Type B pancreatic cell (in vitro differentiated cells): ENCODE results near the gene PRKAR1B. TPM values are rescaled to one million over a fixed set of nuclear protein-coding genes. Genes with fewer than 3 reads are reported as not detected.
A peak's percentile ranks its signal among the peaks of the same experiment; 100 is the strongest.

Experiments used
- DNase-seq: peaks from one replicate; pipeline ENCODE4 v3.0.0; 2021; ENCODE audit warnings: mixed read lengths; ENCODE audit not compliant: unreplicated experiment; ENCODE audit errors: extremely low spot score
- H3K27ac Mint-ChIP-seq: 2 replicates; pipeline ENCODE4 v1.8.0; 2021; ENCODE audit warnings: mild to moderate bottlenecking, mixed read lengths
- H3K27me3 Mint-ChIP-seq: 2 replicates; pipeline ENCODE4 v1.8.0; 2021; ENCODE audit warnings: mixed read lengths
- H3K36me3 Mint-ChIP-seq: 2 replicates; pipeline ENCODE4 v1.8.0; 2021; ENCODE audit warnings: mixed read lengths
- H3K4me1 Mint-ChIP-seq: one replicate; pipeline ENCODE4 v1.8.0; 2021; ENCODE audit warnings: mixed read lengths; ENCODE audit not compliant: unreplicated experiment
- H3K4me3 Mint-ChIP-seq: 2 replicates; pipeline ENCODE4 v1.8.0; 2021; ENCODE audit warnings: mild to moderate bottlenecking, mixed read lengths
- H3K9me3 Mint-ChIP-seq: 2 replicates; pipeline ENCODE4 v1.8.0; 2021; ENCODE audit warnings: mixed read lengths
- CTCF ChIP-seq: fragments of 200-600 bp; sonication (generic); conservative IDR thresholded peaks from 2 replicates; pipeline ENCODE4 v1.5.0; 2021; ENCODE audit warnings: antibody characterized with exemption, mild to moderate bottlenecking
- total RNA-seq: library from RNA; stranded (reverse); gene quantifications from 2 replicates; pipeline ENCODE4 v1.2.1, GENCODE V29; 2021; ENCODE audit warnings: low replicate concordance

PRKAR1B gene
- total RNA-seq, 1 donor from 2014 or later: 26.1 TPM

- no peak overlapping the region for H3K27ac Mint-ChIP-seq
- peaks cover 7% of the 10 kb centered on the region for H3K4me1 Mint-ChIP-seq
- no peaks in the 10 kb centered on the region for H3K27me3 Mint-ChIP-seq
- TF ChIP-seq CTCF: peak; percentile 31
- DNase-seq: no peak
- no peaks in the 10 kb centered on the region for H3K9me3 Mint-ChIP-seq
- H3K4me3 Mint-ChIP-seq: no peak overlapping the region
- peaks cover 25% of the 10 kb centered on the region for H3K36me3 Mint-ChIP-seq
Observed at GRCh38 chr7:768881-769504, 41.9 kb upstream of the PRKAR1B start.

DNA sequence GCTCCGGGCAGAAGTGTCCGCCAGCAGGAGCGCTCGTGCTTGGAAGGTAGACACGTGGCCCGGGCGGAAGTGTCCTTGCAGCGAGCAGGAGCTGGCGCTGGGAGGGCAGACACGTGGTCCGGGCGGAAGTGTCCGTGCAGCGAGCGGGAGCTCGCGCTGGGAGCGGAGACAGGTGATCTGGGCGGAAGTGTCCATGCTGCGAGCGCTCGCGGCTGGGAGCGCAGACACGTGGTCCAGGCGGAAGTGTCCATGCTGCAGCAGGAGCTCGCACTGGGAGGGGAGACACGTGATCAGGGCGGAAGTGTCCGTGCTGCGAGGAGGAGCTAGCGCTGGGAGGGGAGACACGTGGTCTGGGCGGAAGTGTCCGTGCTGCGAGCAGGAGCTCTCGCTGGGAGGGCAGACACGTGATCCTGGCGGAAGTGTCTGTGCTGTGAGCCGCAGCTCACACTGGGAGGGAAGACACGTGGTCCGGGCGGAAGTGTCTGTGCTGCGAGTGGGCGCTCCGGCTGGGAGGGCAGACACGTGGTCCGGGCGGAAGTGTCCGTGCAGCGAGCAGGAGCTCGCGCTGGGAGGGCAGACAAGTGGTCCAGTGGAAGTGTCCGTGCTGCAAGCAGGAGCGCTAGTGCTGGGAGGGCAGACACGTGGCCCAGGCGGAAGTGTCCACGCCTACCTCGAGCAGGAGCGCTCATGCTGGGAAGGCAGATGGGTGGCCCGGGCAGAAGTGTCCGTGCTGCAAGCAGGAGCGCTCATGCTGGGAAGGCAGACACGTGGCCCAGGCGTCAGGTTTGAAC is 41.1 kb upstream of the PRKAR1B start:
- Mint-ChIP-seq H3K27me3 (no peaks in the 10 kb centered on the region), H3K27ac (peak overlapping the region; percentile 34), H3K9me3 (no peaks in the 10 kb centered on the region), H3K4me1 (peaks cover 7% of the 10 kb centered on the region), H3K4me3 (no peak overlapping the region), H3K36me3 (peaks cover 25% of the 10 kb centered on the region)
- no peak for DNase-seq
- no peak for TF ChIP-seq CTCF

DNA sequence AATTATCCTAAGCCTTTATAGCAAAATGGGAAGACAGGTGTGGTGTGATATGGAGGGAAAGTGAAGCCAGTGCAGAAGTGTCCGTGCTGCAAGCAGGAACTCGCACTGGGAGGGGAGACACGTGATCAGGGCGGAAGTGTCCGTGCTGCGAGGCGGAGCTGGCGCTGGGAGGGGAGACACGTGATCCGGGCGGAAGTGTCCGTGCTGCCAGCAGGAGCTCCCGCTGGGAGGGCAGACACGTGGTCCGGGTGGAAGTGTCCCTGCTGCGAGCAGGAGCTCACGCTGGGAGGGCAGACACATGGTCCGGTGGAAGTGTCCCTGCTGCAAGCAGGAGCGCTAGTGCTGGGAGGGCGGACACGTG is 40.5 kb upstream of the PRKAR1B start:
- Mint-ChIP-seq H3K27ac (no peak overlapping the region), H3K9me3 (no peaks in the 10 kb centered on the region), H3K4me1 (peaks cover 7% of the 10 kb centered on the region), H3K4me3 (no peak overlapping the region), H3K27me3 (no peaks in the 10 kb centered on the region), H3K36me3 (peaks cover 25% of the 10 kb centered on the region)
- no peak for DNase-seq
- TF ChIP-seq CTCF: no peak

DNA sequence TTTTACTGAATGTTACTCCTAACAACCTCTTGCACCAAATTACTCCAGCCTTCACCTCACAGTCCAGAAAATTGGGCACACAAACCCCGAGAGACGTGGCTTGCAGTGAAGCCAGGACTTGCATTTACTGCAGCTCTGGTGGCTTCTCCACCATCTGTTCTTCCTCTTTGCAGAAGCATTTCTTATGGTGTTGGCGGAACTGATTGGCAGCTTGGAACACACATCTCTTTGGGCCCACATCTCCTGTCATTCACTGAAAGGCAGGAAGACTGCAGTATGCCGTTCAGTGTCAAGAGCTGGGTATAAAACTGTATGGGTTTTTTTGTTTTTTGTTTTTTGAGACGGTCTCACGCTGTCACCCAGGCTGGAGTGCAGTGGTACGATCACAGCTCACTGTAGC is 38.3 kb upstream of the PRKAR1B start:
- H3K27me3 Mint-ChIP-seq: no peaks in the 10 kb centered on the region
- H3K4me1 Mint-ChIP-seq: no peaks in the 10 kb centered on the region
- no peak overlapping the region for H3K27ac Mint-ChIP-seq
- H3K36me3 Mint-ChIP-seq: peaks cover 30% of the 10 kb centered on the region
- no peaks in the 10 kb centered on the region for H3K9me3 Mint-ChIP-seq
- H3K4me3 Mint-ChIP-seq: no peak overlapping the region
- DNase-seq: no peak
- no peak for TF ChIP-seq CTCF

DNA sequence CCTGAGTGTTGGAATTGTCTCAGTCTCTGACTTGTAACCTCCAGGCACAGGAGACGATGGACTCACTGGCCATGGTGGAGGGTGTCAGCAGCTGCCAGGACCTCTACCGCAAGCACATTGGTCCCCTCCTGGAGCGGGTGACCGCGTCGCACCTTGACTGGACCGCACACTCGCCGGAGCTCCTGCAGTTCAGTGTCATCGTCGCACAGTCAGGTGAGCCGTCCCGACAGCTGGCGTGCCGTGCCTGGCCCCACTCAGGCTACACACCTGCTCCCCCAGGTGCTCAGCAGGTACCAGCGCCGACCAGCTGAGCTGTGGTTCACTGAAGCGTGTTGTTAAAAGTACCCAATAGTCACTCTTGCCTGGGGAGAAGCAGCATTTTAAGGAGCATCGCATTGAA is 36.7 kb upstream of the PRKAR1B start:
- Mint-ChIP-seq H3K27me3 (no peaks in the 10 kb centered on the region), H3K36me3 (peaks cover 37% of the 10 kb centered on the region), H3K4me3 (no peak overlapping the region), H3K9me3 (no peaks in the 10 kb centered on the region), H3K4me1 (no peaks in the 10 kb centered on the region), H3K27ac (no peak overlapping the region)
- DNase-seq: no peak
- TF ChIP-seq CTCF: no peak
